SHP77 (cell line): ENCODE results near the gene FRMPD2.
A peak's percentile ranks its signal among the peaks of the same experiment; 100 is the strongest.
"Not testable (repeated sequence)": the region's sequence is repeated elsewhere in the genome, so short reads cannot be mapped to it uniquely, and the experiment has no call there.

Experiments
- DNase-seq, 2 experiments: peaks; one replicate each; lab custom pipeline; 2025; lab: John Stamatoyannopoulos, UW

FRMPD2 gene

DNA sequence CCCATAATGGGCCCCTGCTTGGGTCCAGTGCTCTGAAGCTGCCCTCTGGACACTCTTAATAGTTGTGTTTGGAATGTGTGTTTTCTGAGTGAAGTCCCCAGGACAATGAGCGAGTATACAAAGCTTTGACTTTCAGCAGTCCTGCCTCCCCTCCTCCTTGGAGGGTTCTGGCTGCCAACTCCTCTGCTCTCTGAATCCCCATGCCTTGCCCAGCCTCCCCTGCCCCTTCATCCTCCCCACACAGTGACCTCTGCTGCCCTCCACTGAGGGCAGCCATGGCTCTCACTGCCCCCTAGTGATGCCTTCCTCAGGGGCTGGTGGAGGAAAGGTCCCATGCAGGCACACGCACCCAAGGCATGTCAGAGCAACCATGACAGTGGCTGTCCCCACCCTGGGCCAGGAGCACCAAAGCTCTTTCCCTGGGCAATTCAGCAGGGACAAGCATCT is 40.9 kb downstream of the FRMPD2 start:
- no peak for DNase-seq

DNA sequence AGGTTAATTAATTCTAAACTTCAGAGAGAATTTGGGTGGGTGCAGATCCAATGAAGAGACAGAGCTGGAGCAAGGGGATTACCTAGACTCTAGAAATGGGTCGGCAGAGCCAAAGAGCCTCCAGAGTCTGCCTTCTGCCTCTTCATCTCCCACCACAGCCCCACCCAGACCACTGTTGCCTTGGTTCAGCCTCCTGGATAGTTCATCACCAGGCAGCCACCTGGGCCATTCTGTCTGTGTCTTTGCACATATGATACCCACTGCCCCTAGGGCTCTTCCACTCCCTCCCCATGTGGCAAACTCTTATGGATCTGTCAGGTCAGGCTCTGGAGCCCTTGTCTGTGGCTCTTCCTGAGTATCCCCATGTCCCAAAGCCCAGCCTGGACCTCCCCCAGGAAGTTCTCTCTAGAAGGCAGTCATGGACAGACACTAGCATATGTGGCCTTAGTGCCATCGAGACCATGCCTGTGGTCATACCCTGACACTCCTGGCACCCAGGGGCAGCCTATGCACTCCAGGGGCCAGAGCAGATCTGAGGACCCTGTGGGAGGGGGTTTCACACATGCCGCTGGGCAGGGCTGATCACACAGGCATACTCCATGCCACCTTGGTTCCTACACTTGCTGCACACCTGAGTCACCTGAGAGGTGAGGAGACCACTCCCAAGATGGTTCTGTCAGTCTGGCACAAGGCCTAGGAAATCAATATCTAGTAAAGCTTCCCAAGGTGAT is 41.6 kb downstream of the FRMPD2 start:
- DNase-seq: no peak

DNA sequence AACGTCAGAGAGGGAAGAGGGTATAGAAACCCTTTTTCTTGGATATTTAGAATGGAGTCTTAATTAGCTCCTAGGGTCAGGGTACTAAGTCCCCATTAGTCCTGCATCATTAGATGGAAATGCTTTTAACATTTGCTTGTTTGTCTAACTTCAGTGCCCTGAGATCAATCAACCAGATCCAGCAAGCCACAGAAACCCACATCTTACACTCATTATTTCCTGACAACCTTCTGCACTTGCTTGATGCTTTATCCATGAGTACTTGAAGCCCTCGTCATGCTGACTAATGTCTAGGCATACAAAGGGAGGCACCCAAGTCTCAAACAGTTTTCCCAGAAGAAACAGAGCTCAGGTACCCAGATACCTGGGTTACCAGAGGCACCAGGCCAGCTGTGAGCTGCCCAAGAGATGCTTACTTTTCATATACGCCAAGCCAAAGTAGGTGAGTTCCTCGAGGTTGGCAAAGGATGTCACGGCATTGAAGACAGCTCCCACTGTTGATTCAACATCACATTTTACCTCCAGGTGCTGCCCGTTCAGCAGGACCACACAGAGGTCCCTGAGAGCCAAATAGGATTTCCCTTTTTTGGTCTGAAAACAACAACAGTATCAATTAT is 42.7 kb downstream of the FRMPD2 start:
- no peak for DNase-seq

DNA sequence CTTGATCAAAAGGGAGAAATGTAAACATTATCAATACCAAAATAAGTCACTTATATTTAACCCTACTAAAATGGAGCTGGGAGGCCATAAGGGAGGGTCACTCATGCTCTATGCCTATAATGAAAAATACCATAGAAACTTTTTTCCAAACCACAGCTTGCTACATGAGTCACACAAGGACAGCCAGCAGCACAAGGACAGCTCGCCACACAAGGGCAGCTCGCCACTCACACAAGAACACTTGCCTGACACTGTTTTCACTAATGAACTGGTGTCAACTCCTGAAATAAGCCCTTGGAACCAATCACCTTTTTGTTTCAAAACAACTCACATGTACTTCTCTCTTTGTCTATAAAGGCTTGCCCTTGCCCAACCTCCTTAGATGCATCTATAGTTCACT is 43.3 kb downstream of the FRMPD2 start:
- DNase-seq: no peak

GRCh38 chr10:48227213-48227612 is 47.3 kb downstream of the FRMPD2 start:
- no peak for DNase-seq

DNA sequence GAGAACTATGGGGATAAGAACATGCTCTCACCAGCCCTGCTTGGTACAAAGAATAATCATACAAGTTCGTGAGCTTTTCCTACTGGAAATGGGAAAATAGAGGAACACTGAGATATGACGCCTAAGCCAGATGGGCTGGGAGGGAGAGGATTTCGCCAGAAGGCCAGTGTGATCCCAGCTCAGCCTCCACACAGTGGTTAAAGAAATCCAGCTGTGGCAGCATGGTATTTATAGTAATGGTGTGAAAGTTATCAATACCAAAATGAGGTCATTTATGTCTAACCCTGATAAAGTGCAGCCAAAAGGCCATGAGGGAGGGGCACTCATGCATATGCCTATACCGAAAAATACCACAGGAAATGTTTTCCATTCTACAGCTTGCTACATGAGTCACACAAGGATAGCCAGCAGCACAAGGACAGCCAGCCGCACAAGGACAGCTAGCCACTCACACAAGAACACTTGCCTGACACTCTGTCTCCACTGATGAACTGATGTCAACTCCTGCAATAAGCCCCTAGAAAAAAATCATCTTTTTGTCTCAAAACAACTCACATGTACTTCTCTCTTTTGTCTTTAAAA is 49.4 kb downstream of the FRMPD2 start:
- no peak for DNase-seq

DNA sequence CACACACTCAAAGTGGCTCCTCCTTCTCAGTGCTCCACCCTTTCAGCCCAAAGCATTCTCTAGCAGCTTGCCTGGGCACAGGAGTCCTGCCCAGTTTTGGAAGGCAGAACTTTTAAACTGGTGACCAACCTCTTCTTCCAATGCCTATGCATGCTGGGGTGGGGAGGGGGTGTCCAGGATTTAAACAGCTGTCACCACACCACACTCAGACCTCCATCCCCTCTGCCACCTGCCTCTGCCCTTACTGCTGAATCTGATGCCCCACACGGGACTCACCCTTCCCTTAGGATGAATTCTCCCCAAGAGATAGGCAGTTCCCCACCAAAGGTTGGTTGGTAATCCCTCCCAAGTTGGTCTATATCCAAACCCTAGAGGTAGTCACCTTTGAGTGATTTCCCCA is 50.2 kb downstream of the FRMPD2 start:
- no peak for DNase-seq

GRCh38 chr10:48221814-48222213 is 52.7 kb downstream of the FRMPD2 start:
- no peak for DNase-seq

DNA sequence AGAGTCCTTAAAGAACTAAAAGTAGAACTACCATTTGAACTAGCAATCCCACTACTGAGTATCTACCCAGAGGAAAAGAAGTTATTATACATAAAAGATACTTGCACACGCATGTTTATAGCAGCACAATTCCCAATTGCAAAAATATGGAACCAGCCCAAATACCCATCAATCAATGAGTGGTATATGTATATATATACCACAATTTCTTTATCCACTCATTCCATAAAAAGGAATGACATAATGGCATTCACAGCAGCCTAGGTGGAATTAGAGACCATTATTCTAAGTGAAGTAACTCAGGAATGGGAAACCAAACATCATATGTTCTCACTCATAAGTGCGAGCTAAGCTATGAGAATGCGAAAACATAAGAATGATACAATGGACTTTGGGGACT is 53.5 kb downstream of the FRMPD2 start:
- DNase-seq: not testable (repeated sequence)

DNA sequence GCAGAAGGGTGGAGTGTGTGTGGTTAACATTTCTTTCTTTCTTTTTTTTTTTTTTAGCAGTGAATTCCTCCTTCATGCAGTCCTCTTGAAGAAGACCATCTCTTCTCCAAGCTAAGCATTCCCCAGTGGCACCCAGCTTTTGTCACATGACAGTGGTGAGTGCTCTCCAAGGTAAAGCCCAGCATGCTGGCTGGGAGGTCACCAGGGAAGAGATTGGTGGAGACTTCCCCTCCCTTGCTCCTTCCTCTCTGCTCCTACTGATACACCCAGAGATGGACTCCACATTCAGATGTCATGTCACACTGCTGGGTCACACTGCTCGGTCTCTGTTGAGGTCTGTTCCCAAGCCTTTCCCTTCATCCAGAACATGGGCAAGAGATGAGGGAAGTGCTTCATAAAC is 55.3 kb downstream of the FRMPD2 start:
- DNase-seq: no peak

DNA sequence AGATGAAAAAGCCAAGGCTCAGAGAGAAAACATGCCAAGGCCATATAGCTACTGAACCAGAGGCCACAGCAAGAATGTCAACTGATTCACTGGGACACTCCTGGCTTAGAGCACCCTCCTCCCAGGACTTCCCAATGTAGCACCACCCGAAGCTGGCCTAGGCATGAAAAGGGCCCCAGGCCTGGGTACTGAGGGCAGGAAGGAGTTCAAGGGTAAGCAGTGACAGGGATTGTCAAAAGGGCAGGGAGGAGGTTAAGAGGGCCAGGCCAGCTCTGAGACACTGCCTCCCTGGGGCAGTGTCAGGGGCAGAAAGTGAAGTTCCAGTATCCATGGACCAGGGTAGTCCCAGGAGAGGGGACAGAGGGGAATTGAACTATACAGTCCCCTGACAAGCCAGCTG is 57.8 kb downstream of the FRMPD2 start:
- no peak for DNase-seq

- DNase-seq: no peak
Observed at GRCh38 chr10:48216204-48216505, 58.3 kb downstream of the FRMPD2 start.

- DNase-seq: peak; percentile 17 to 25
Observed at GRCh38 chr10:48215486-48216203, 58.9 kb downstream of the FRMPD2 start.

DNA sequence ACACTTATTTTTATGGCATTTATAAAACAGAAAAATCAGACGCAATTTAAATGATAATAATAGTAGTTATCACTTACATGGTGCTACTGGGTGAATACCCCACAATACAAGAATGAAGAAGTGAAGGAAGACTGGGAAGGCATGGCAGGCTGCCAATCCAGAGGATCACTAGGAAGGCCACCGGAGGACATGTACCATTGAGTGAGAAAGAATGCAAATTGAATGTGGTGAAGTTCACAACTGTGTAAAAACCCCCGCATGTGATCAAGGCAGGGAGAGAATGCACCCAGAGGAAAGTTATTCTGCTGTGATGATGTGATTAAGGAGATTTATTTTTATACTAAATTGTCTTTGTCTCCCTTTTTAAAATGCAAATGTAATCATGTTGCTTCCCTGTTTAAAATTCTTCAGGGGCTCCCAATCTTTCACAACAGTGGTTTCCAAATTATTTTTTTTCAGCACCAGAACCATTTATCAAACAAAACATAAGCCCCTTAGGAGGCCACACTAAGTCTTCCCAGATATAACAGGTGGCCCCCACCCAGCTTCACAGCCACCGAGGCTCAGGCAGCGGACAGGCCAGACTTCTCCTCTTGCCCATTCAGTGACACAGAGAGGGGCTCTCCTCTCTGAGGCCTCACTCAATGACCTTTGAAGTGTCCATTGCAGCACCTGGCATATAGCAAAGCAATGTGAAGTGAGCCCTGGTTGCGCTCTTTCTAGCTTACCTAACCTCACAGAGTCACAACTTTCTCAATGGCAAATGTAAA is 59.6 kb downstream of the FRMPD2 start:
- no peak for DNase-seq

- DNase-seq: no peak
Observed at GRCh38 chr10:48213047-48213446, 61.4 kb downstream of the FRMPD2 start.

DNA sequence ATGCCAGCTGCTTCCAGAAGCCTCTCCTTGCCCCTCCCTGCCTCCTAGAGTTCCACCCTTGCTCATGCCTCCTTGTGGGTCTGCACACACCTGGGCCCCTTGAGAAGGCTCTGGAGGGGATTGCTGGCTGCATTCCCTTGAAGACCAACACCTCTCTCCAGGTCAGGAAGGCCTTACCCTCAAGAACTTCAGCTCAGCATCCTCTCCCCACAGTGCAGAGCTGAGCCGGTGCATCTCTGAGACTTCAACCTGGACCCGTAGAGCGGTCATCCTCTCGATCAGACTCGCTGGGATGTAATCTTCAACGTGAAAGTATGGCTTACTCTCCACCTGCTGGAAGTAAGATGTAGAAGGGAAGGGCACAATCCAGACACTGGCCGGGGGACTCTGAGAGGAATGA is 62.7 kb downstream of the FRMPD2 start:
- DNase-seq: no peak

GRCh38 chr10:48210966-48211365 is 63.5 kb downstream of the FRMPD2 start:
- no peak for DNase-seq

DNA sequence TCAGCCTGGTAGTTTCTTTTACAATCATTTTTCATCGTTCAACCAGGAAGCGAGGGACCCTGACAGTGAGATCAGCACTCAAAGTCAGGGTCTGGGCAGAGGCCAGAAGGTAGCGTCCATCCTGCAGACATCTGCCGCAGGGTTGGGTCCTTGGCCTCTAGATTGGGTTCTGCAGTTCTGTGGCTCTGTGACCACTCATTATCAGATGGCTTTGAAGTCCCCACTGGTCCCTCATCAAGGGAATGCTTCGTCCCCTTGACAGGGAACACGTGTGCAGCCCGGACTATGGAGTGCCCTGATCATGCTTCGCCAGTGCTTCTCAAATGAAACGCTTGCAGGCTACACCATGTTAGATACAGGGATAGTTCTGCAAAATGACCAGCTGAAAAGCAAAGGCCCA is 64.1 kb downstream of the FRMPD2 start:
- DNase-seq: no peak

DNA sequence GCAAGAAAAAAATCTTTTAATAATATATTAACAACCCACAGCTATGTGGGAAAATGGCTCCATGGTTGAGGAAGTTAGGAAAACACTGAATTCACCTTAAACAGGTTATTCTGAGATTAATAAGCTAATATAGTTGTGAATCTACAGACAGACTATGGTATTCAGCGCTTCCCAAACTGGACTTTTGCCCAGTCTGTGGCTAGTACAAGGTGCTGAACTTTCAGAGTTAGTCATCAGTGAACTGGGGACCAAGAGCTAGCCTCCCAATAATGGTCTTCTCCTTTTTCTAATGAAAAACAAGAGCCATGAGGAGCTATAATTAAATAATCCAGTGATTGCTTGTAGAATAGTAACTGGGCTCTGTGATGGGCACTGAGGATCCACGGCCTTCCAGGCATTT is 65.3 kb downstream of the FRMPD2 start:
- no peak for DNase-seq

- DNase-seq: no peak
Observed at GRCh38 chr10:48207853-48208252, 66.6 kb downstream of the FRMPD2 start.

GRCh38 chr10:48206482-48207250 is 67.8 kb downstream of the FRMPD2 start:
- no peak for DNase-seq

- DNase-seq: no peak
Observed at GRCh38 chr10:48205918-48206317, 68.6 kb downstream of the FRMPD2 start.
